Raji (cell line): ENCODE results near the gene EEPD1.

Experiments
- POLR2A ChIP-seq: IDR thresholded peaks from 2 replicates; pipeline ENCODE4 v1.6.1; 2011; ENCODE audit warnings: low read depth, low read length, control low read depth; ENCODE audit not compliant: insufficient read depth

EEPD1 gene

DNA sequence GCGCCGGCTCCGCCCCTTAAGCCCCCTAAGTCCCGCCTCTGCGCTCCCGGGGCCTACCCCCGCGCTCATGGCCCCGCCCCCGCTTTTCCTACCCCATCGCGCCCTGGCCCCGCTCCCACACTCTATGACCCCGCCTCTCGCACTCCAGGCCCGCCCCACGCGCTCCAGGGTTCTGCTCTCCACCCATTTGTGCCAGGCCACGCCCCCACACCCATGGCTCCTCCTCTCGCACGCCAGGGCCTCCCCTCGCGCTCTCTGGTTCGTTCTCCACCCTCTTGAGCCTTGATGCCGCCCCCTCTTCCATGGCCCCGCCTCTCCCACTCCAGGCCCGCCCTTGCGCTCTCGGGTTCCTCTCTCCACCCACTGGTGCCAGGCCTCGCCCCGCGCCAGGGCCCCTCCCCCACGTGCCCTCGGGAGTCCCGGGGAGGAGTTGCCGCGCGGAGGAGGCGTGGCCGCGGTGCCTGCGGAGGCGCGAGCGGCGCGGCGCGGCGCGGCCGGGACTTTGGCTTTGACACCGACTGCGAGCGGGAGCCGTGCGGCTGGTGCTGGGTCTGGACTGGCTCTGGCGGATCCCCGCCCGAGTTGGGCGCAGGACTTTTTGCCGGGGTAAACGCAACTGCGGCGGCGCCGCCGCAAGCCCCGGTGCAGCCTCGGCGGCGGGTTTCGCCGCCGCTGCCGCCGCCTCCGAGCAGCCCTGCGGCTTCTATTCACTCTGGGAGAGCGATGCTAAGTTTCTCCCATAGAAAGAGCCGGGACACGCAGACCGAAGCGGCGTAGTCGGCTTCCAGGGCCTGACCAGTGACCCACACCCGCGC is at the start of gene EEPD1:
EEPD1 (plus strand) TSS at position 499 of the 815 bp plus-strand sequence. CDS start 1,071 bp downstream, outside the sequence.
- peak; percentile 76 for TF ChIP-seq POLR2A

DNA sequence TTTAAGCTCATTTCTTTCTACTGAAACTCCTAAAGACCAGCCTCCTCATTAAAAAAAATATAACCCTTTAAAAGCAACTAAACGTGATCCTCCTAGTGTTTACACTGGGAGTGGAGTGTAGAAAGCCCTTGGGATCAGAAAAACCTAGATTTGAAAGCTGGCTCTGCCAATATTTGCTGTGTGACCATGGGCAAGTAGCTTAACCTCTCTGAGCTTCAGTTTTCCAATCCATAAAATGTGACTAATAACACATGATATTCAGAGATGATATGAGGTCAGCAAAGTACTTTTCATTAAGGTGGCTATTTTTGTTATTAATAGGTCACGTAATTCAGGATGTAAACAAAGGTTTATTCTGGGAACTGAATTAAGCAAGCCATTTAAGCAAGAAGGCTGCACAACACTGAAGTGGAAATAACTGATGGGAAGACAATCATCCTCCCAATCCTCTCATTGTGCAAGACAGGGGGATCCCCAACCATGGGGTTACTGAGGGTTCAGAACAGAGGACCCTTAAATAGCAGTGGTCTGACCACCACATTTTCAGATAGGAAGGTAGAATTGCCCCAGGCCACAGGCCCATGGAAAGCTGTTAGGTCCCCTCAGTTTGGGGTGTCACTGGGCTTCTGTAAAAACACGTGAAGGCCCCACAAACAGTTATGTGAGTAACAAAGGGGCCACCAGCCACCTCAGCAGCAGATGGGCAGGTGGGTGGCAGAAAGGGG is 49.1 kb upstream of the EEPD1 start:
- TF ChIP-seq POLR2A: no peak

GRCh38 chr7:36107926-36108631 is 45.0 kb upstream of the EEPD1 start:
- TF ChIP-seq POLR2A: no peak

DNA sequence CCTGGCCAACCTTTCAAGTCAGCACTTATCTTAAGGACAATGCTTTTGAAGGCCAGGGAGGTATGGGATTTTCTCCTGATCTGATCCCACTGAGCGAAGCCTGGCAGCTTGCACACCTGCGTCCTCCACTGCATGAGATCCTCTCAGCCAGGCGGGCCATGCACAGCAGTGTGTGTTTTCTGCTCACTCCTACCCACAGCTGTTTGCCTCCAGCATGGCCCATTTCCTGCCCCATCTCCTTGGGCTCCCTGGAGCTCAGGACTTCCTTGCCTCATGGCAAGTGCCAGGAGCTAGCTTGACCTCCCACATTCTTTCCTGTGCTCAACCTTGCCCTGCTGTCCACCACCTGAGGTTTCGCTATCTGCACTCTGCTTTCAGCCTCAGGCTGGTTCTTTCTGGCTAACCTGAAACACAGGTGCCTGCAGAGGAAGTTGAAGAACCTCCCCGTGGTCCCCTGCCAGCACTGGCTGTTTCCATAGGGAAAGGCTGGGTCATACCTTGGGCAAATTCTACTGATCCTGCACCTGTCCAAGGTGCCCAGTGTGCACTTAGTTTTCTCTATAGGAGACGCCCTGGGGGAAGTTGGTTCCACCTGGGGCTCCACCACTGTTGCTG is 43.9 kb upstream of the EEPD1 start:
- no peak for TF ChIP-seq POLR2A

DNA sequence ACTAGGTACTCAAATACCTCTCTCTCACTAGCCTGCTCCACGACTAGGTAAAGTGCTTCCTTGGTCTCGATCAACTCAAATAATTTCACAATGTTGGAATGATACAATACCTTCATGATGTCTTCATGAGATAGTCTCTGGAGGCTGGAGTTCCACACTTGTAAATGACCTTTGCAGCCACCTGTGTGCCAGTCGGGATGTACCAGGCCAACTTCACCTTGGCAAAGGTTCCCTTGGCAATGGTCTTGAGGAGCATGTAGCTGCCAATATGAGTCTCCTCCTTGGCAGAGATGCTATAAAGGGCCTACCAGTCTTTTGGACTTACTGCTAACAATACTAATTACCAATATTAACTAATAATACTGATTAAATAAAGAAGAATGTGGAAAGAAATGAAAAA is 42.5 kb upstream of the EEPD1 start:
- no peak for TF ChIP-seq POLR2A

DNA sequence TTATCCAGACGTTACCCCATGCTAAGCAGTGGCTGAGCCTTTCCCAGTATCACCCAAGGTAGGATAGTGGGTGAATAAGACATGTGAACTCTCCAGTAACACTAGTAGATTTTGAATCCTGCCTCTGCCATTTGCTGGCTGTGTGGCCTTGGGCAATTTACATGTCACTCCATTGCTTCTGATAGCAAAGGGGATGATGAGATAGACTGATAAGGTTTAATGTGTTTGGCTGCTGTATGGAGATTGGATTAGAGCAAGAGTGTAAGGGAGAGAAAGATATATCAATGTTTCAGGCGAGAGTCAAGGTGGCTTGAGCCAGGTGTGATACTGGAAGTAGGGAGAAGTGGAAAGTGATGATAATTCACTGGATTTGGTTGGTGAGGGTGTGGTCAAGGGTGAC is 40.1 kb upstream of the EEPD1 start:
- TF ChIP-seq POLR2A: no peak

GRCh38 chr7:36114355-36114754 is 38.7 kb upstream of the EEPD1 start:
- TF ChIP-seq POLR2A: no peak

GRCh38 chr7:36115448-36116321 is 37.4 kb upstream of the EEPD1 start:
- TF ChIP-seq POLR2A: no peak

DNA sequence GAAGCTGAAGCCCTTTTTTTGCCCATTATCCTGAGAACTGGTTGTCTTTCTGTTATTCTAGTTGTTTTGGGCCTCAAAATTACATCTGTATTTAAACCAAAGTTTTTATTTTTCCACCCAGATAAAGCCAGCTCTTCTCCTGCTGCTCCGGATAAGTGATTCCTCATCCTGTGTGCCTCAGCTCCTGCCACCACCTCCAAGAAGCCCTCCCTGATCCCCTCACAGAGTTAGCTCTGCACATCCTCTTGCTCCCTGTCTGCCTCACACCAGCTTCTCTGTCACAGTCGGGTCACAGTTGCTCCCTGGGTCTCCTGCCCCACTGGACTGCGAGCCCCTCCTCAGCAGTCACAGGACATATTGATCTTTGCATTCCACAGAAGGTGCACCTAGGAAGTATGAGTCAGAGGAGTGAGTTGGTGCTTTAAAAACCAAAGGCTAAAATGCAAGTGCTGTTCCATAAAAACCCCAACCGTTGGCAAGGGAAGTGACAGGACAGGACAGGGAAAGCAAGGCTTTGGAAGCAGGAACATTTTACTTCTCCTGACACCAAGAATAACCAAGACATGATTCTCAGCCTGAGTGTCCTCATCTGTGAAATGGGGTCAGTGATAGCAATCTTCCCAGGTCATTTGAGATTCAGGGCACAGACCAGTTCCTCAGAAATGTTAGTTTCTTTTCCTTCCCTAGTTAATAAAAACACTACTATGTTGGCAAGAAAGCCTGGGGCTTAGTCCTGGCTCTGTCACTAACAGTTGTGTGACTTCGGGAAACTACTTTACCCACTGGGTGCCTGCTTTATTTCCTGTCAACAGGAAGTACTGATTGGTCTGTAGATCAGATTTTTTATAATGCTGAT is 36.5 kb upstream of the EEPD1 start:
- no peak for TF ChIP-seq POLR2A

DNA sequence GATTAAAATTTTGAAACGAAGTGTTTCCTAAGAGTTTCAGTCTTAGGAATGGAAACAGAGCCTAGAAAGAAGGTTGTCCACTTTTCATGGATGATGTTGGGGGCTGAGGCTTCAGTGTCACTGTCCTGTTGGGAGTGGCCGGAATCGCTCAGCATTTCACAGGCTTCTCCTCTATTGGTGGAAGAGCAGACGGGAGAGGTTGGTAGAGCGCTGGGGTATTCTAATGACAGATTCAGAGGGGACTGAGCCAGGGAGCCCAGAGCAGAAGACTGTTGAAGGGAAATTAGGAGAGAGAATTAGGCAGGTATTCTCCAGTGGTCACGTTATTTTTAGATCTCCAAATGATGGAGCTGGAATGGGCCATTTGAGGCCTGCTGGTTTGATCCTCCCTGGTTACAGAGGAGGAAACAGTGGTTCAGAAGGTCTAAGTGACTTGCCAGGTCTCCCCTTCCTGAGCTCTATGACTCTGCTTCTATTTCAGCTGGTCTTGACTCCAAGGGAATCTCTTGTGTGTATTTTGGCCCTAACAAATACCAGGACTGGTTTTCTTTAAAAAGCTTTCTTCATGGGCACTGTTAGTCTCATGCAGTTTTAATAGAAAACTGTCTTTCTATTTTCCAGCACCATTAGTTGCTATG is 35.7 kb upstream of the EEPD1 start:
- no peak for TF ChIP-seq POLR2A

GRCh38 chr7:36118344-36118743 is 34.7 kb upstream of the EEPD1 start:
- TF ChIP-seq POLR2A: no peak

GRCh38 chr7:36119005-36119706 is 33.9 kb upstream of the EEPD1 start:
- TF ChIP-seq POLR2A: no peak
